ENCODE data around the gene ELL2. TPM values are rescaled to one million over a fixed set of nuclear protein-coding genes. Genes with fewer than 3 reads are reported as not detected.

Gene ELL2
- polyA plus RNA-seq, 1 donor from 2014 or later, result 1.4 TPM

DNA sequence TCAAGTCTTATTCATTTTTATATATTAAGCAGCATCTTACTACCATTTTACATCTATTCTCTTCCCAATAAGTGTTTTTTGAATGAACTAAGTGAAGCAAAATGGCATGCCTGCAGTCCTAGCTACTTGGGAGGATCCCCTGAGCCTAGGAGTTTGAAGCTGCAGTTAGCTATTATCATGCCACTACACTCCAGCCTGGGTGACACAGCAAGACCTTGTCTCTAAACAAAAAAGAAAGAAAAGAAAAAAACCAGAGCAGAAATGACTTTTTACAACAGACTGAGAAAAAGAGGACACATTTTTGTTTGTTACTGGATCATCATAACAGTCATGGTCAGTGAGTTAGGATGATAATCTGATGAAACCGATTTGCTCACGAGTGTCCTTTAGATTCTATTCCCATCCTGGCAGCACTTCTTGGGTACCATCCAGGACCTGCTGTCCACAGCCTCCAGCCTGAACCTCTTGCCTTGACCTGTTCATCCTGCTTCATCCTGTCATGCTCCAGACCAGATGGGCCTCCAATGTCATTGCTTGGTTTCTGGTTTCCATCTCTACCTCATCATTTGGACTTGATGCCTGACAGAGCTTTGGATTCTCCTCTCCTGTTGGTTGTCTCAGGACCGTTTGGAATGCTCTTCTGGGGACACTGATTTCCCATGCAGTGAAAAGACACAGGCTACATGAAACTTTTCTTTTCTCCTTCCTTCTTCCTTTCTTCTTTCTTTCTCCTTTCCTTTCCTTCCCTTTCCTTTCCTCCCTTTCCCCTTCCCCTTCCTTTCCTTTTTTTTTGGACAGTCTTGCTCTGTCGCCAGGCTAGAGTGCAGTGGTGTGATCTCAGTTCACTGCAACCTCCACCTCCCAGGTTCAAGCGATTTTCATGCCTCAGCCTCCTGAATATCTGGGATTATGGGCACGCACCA is 89.0 kb downstream of the ELL2 start:
- Histone ChIP-seq H3K9ac (ENCODE audit: low read length) (no peak overlapping the region), H3K4me2 (ENCODE audit: low read length) (no peak overlapping the region), H3K36me3 (ENCODE audit: insufficient read depth, low read length) (no peaks in the 10 kb centered on the region), H3K9me3 (ENCODE audit: low read length) (no peaks in the 10 kb centered on the region), H3K79me2 (replicated peaks; ENCODE audit: insufficient read depth, low read length) (no peaks in the 10 kb centered on the region), H3F3A (ENCODE audit: insufficient read depth, low read length, poor library complexity, severe bottlenecking) (no peaks in the 10 kb centered on the region), H3K27ac (ENCODE audit: low read length) (no peak overlapping the region), H3K9me2 (ENCODE audit: insufficient read depth, low read length) (no peaks in the 10 kb centered on the region), H3K27me3 (ENCODE audit: insufficient read depth, low read depth, low read length) (no peaks in the 10 kb centered on the region), H3K4me3 (ENCODE audit: low read length) (no peak overlapping the region), H4K20me1 (ENCODE audit: insufficient read depth) (no peaks in the 10 kb centered on the region), H2AFZ (ENCODE audit: low read depth, low read length) (no peak overlapping the region)
- TF ChIP-seq MXI1 (conservative IDR thresholded peaks at IDR 0.05; ENCODE audit: poor library complexity, severe bottlenecking) (no peak), POLR2AphosphoS5 (IDR thresholded peaks at IDR 0.05) (no peak), TAF1 (IDR thresholded peaks at IDR 0.05; ENCODE audit: low read depth) (no peak), EP300 (conservative IDR thresholded peaks at IDR 0.05; ENCODE audit: poor library complexity, severe bottlenecking) (no peak), RAD21 (conservative IDR thresholded peaks at IDR 0.05) (no peak), EZH2 (IDR thresholded peaks at IDR 0.05; ENCODE audit: borderline replicate concordance, insufficient read depth, low read length, poor library complexity, severe bottlenecking) (no peak), SMC3 (conservative IDR thresholded peaks at IDR 0.05; ENCODE audit: poor library complexity) (no peak)
- TF ChIP-seq, protein P1, sequence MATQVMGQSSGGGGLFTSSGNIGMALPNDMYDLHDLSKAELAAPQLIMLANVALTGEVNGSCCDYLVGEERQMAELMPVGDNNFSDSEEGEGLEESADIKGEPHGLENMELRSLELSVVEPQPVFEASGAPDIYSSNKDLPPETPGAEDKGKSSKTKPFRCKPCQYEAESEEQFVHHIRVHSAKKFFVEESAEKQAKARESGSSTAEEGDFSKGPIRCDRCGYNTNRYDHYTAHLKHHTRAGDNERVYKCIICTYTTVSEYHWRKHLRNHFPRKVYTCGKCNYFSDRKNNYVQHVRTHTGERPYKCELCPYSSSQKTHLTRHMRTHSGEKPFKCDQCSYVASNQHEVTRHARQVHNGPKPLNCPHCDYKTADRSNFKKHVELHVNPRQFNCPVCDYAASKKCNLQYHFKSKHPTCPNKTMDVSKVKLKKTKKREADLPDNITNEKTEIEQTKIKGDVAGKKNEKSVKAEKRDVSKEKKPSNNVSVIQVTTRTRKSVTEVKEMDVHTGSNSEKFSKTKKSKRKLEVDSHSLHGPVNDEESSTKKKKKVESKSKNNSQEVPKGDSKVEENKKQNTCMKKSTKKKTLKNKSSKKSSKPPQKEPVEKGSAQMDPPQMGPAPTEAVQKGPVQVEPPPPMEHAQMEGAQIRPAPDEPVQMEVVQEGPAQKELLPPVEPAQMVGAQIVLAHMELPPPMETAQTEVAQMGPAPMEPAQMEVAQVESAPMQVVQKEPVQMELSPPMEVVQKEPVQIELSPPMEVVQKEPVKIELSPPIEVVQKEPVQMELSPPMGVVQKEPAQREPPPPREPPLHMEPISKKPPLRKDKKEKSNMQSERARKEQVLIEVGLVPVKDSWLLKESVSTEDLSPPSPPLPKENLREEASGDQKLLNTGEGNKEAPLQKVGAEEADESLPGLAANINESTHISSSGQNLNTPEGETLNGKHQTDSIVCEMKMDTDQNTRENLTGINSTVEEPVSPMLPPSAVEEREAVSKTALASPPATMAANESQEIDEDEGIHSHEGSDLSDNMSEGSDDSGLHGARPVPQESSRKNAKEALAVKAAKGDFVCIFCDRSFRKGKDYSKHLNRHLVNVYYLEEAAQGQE (IDR thresholded peaks at IDR 0.05; ENCODE audit: borderline replicate concordance), result no peak
- TF ChIP-seq, protein P2, sequence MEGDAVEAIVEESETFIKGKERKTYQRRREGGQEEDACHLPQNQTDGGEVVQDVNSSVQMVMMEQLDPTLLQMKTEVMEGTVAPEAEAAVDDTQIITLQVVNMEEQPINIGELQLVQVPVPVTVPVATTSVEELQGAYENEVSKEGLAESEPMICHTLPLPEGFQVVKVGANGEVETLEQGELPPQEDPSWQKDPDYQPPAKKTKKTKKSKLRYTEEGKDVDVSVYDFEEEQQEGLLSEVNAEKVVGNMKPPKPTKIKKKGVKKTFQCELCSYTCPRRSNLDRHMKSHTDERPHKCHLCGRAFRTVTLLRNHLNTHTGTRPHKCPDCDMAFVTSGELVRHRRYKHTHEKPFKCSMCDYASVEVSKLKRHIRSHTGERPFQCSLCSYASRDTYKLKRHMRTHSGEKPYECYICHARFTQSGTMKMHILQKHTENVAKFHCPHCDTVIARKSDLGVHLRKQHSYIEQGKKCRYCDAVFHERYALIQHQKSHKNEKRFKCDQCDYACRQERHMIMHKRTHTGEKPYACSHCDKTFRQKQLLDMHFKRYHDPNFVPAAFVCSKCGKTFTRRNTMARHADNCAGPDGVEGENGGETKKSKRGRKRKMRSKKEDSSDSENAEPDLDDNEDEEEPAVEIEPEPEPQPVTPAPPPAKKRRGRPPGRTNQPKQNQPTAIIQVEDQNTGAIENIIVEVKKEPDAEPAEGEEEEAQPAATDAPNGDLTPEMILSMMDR (IDR thresholded peaks at IDR 0.05; ENCODE audit: poor library complexity, severe bottlenecking), result no peak

DNA sequence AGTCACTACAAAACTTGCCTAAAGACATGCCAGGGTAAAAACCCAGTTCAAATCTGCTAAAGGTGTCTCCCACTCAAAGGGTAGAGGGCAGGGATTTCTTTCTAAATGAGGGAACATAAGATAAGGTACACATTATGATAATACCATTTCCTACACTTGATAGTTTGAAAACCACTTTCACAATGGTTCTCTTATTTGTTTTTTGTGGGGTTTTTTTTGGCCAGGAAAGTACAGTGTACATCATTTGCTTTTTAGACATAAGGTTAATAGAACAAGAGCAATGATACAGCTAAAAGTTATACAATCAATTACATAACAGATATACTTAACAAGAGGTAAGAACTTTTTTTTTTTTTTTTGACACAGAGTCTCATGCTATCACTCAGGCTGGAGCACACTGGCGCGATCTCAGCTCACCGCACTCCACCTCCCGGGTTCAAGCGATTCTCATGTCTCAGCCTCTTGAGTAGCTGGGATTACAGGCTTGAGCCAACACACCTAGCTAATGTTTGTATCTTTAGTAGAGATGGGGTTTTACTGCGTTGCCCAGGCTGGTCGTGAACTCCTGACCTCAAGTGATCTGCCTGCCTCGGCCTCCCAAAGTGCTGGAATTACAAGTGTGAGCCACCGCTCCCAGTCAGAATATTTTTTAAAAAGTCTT is 90.4 kb downstream of the ELL2 start:
- Histone ChIP-seq H3K9ac (ENCODE audit: low read length) (no peak overlapping the region), H3K27ac (ENCODE audit: low read length) (no peak overlapping the region), H3K27me3 (ENCODE audit: insufficient read depth, low read depth, low read length) (no peaks in the 10 kb centered on the region), H3K36me3 (ENCODE audit: insufficient read depth, low read length) (no peaks in the 10 kb centered on the region), H4K20me1 (ENCODE audit: insufficient read depth) (no peaks in the 10 kb centered on the region), H3K4me3 (ENCODE audit: low read length) (no peak overlapping the region), H3K4me2 (ENCODE audit: low read length) (no peak overlapping the region), H3K79me2 (replicated peaks; ENCODE audit: insufficient read depth, low read length) (no peaks in the 10 kb centered on the region), H2AFZ (ENCODE audit: low read depth, low read length) (no peak overlapping the region), H3K9me2 (ENCODE audit: insufficient read depth, low read length) (no peaks in the 10 kb centered on the region), H3K9me3 (ENCODE audit: low read length) (no peaks in the 10 kb centered on the region), H3F3A (ENCODE audit: insufficient read depth, low read length, poor library complexity, severe bottlenecking) (no peaks in the 10 kb centered on the region)
- TF ChIP-seq EP300 (conservative IDR thresholded peaks at IDR 0.05; ENCODE audit: poor library complexity, severe bottlenecking) (no peak), SMC3 (conservative IDR thresholded peaks at IDR 0.05; ENCODE audit: poor library complexity) (no peak), TAF1 (IDR thresholded peaks at IDR 0.05; ENCODE audit: low read depth) (no peak), RAD21 (conservative IDR thresholded peaks at IDR 0.05) (no peak), MXI1 (conservative IDR thresholded peaks at IDR 0.05; ENCODE audit: poor library complexity, severe bottlenecking) (no peak), EZH2 (IDR thresholded peaks at IDR 0.05; ENCODE audit: borderline replicate concordance, insufficient read depth, low read length, poor library complexity, severe bottlenecking) (no peak), POLR2AphosphoS5 (IDR thresholded peaks at IDR 0.05) (no peak)
- TF ChIP-seq, protein P2 (IDR thresholded peaks at IDR 0.05; ENCODE audit: poor library complexity, severe bottlenecking), result no peak
- TF ChIP-seq, protein P1 (IDR thresholded peaks at IDR 0.05; ENCODE audit: borderline replicate concordance), result no peak

Data from neural cell (in vitro differentiated cells).